Measurements from ENCODE around the gene ACER2. TPM values are rescaled to one million over a fixed set of nuclear protein-coding genes. Genes with fewer than 3 reads are reported as not detected.
A peak's percentile ranks its signal among the peaks of the same experiment; 100 is the strongest.
"Not testable (repeated sequence)": the region's sequence is repeated elsewhere in the genome, so short reads cannot be mapped to it uniquely, and the experiment has no call there.

ACER2 gene
- total RNA-seq, 1 donor from 2014 or later = 8.4 TPM

DNA sequence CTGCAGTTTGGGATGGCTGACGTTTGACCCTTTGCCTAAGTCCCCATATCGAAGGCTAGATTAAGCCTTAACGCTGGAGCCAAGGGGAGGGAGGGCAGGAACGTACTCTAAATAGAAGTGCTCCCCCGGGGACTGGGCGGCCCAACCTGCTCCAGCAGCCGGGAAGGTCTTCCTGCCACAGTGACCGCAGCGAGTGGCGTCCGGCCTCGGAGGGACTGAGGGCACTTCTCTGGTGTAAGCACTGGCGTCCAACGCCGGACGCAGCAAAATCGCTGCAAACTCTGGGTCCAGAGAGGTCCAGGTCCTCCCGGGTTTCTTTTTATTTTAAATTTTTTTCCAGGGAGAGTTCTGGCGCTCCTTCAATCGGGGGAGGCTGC lies 505 bp upstream of the ACER2 start:
- no peak overlapping the region for H3K27ac Mint-ChIP-seq
- DNase-seq (ENCODE audit: low spot score, unreplicated experiment) = no peak

DNA sequence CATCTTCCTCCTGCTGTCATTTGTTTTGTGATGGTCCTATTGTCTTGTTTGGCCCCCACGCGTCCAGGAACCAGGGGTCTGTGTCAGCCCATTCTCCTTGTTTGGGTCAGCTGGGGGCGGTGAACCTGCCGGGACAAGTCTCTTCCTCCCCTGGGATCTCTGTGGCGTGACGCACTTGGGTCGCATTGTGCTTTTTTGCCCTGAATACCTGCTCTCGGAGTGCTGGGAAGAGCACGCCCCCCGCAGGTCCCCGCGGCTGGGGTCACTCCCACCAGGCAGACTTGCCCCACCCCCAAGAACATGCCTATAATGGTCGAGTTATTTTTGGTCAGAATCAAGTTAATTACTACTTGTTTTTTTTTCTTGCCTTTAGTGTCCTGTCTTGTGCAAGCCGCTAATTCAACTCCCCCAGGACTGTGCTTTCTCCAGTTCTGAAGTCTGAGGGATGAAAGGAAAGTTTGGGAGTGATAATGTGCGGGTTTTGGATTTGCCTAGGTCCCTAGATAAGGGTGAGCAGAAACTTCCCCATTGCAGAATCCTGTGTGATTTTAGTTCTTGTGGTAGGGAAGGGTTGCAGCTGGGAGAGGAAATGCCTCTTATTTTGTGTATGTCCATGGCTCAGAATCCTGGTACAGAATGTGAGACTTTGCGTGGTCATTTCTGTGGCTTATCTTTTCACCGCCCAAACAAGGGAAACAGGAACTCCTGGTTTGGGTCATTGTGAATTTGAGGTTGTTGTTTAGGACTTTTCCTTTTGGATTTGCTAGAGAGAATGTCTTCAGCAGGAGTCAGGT lies 789 bp downstream of the ACER2 start:
- Mint-ChIP-seq H3K36me3 (ENCODE audit: insufficient read depth) (no peaks in the 10 kb centered on the region), H3K4me3 (ENCODE audit: low read depth) (peak overlapping the region; percentile 96), H3K9me3 (ENCODE audit: low read depth) (no peaks in the 10 kb centered on the region), H3K27me3 (peaks cover 5% of the 10 kb centered on the region), H3K4me1 (ENCODE audit: low read depth) (peaks cover 6% of the 10 kb centered on the region), H3K27ac (peak overlapping the region; percentile 99)
- no peak for DNase-seq (ENCODE audit: low spot score, unreplicated experiment)
- TF ChIP-seq, protein P1, sequence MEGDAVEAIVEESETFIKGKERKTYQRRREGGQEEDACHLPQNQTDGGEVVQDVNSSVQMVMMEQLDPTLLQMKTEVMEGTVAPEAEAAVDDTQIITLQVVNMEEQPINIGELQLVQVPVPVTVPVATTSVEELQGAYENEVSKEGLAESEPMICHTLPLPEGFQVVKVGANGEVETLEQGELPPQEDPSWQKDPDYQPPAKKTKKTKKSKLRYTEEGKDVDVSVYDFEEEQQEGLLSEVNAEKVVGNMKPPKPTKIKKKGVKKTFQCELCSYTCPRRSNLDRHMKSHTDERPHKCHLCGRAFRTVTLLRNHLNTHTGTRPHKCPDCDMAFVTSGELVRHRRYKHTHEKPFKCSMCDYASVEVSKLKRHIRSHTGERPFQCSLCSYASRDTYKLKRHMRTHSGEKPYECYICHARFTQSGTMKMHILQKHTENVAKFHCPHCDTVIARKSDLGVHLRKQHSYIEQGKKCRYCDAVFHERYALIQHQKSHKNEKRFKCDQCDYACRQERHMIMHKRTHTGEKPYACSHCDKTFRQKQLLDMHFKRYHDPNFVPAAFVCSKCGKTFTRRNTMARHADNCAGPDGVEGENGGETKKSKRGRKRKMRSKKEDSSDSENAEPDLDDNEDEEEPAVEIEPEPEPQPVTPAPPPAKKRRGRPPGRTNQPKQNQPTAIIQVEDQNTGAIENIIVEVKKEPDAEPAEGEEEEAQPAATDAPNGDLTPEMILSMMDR (IDR thresholded peaks at IDR 0.05; ENCODE audit: unreplicated experiment) = no peak

More for the DNA sequence above, 505 bp upstream of the ACER2 start:
- Mint-ChIP-seq H3K9me3 (ENCODE audit: low read depth) (peaks cover 7% of the 10 kb centered on the region), H3K4me3 (ENCODE audit: low read depth) (peak overlapping the region; percentile 96), H3K27me3 (peaks cover 5% of the 10 kb centered on the region), H3K4me1 (ENCODE audit: low read depth) (peaks cover 9% of the 10 kb centered on the region), H3K36me3 (ENCODE audit: insufficient read depth) (peaks cover 4% of the 10 kb centered on the region)
- TF ChIP-seq, protein P1 (IDR thresholded peaks at IDR 0.05; ENCODE audit: unreplicated experiment) = no peak

DNA sequence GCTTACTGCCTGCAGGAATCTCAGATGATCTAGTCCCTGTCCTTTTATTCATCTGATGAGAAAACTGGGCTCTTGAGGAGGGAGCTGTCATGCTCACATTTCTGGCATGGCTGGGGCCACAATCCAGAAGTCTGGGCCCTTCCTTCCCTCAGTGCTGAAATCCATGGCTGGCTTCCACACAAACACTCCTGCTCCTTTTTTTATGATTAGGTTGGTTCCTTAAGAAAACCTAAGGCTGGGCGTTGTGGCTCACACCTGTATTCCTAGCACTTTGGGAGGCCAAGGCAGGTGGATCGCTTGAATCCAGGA lies 1.3 kb downstream of the ACER2 start:
- Mint-ChIP-seq H3K27me3 (peaks cover 5% of the 10 kb centered on the region), H3K27ac (no peak overlapping the region), H3K9me3 (ENCODE audit: low read depth) (no peaks in the 10 kb centered on the region), H3K4me1 (ENCODE audit: low read depth) (peaks cover 4% of the 10 kb centered on the region), H3K36me3 (ENCODE audit: insufficient read depth) (no peaks in the 10 kb centered on the region), H3K4me3 (ENCODE audit: low read depth) (peak overlapping the region; percentile 96)
- DNase-seq (ENCODE audit: low spot score, unreplicated experiment) = no peak
- TF ChIP-seq, protein P1 (IDR thresholded peaks at IDR 0.05; ENCODE audit: unreplicated experiment) = no peak

DNA sequence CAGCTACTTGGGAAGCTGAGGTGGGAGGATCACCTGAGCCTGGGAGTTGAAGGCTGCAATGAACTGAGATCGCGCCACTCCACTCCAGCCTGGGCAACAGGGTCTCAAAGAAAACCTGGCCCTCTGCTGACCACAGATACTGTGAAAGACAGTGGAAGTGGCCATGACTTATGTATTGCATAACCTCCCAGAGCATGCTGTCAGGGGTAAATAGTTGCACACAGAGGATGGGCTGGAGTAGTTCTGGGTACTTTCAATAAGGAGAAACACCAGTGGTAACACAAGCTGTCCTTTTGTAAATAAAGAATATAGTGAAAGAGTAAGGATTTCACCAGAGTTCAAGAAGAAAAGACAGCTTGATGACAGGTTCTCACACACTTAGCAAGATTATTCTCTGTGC lies 1.8 kb downstream of the ACER2 start:
- TF ChIP-seq, protein P1 (IDR thresholded peaks at IDR 0.05; ENCODE audit: unreplicated experiment) = no peak
- H3K36me3 Mint-ChIP-seq (ENCODE audit: insufficient read depth) = no peaks in the 10 kb centered on the region
- H3K27me3 Mint-ChIP-seq = peaks cover 5% of the 10 kb centered on the region
- no peak overlapping the region for H3K27ac Mint-ChIP-seq
- H3K9me3 Mint-ChIP-seq (ENCODE audit: low read depth) = no peaks in the 10 kb centered on the region
- H3K4me3 Mint-ChIP-seq (ENCODE audit: low read depth) = peak overlapping the region; percentile 96
- DNase-seq (ENCODE audit: low spot score, unreplicated experiment) = no peak
- H3K4me1 Mint-ChIP-seq (ENCODE audit: low read depth) = peaks cover 4% of the 10 kb centered on the region

DNA sequence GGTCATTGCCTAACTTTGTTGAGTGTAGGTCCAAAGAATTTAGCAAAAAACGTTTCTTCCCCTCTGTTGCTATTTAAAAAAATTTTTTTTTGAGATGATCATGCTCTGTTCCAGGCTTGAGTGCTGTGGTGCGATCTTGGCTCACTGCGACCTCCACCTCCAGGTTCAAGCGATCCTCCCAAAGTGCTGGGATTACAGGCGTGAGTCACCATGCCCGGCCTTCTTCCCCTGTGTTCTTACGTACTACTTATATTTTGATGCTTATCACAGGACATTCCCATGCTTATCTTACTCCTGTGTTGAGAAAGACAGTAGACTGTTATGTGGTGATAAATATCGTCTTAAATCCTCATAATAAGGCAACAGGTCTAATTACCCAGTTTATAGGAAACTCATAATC lies 2.5 kb downstream of the ACER2 start:
- no peak for DNase-seq (ENCODE audit: low spot score, unreplicated experiment)
- H3K27me3 Mint-ChIP-seq = peaks cover 5% of the 10 kb centered on the region
- H3K4me3 Mint-ChIP-seq (ENCODE audit: low read depth) = no peak overlapping the region
- H3K9me3 Mint-ChIP-seq (ENCODE audit: low read depth) = no peaks in the 10 kb centered on the region
- peaks cover 4% of the 10 kb centered on the region for H3K4me1 Mint-ChIP-seq (ENCODE audit: low read depth)
- TF ChIP-seq, protein P1 (IDR thresholded peaks at IDR 0.05; ENCODE audit: unreplicated experiment) = no peak
- H3K36me3 Mint-ChIP-seq (ENCODE audit: insufficient read depth) = no peaks in the 10 kb centered on the region
- no peak overlapping the region for H3K27ac Mint-ChIP-seq

DNA sequence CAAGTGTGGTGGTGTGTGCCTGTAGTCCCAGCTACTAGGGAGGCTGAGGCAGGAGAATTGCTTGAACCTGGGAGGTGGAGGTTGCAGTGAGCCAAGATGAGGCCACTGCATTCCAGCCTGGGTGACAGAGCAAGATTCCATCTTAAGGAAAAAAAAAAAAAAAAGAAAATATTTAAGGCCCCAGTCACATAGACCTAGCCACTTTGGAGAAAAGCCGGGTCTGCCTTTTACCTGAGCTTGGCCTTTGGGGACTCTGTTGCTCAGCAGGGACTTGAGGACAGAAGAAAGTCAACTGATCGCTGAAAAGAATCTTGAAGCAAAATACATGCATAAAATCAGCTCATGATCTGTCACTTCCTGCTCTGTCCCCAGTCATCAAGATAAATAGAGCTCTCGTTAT lies 4.6 kb downstream of the ACER2 start:
- not testable (repeated sequence) for H3K27ac Mint-ChIP-seq; H3K4me1 Mint-ChIP-seq (ENCODE audit: low read depth); H3K9me3 Mint-ChIP-seq (ENCODE audit: low read depth); H3K36me3 Mint-ChIP-seq (ENCODE audit: insufficient read depth); H3K27me3 Mint-ChIP-seq; H3K4me3 Mint-ChIP-seq (ENCODE audit: low read depth); DNase-seq (ENCODE audit: low spot score, unreplicated experiment)

Data from progenitor cell of endocrine pancreas (in vitro differentiated cells).